HL-60/S4 treated with retinoic acid at 250 ng/mL for 4 days and 3 days (cell line): ENCODE measurements around the gene PLEKHH1.

Source experiments
- in situ Hi-C: fragments of 300-500 bp; cut with MboI; formaldehyde crosslinking; loops from 2 replicates; pipeline ENCODE4 v1.7.0; 2022; ENCODE audit warnings: low sequenced_read_pairs

Gene PLEKHH1

GRCh38 chr14:67562025-67562775 is 29.1 kb downstream of the PLEKHH1 start:
- in situ Hi-C loops = no loop called here

- in situ Hi-C loops = no loop called here
These were observed 29.7 kb downstream of the PLEKHH1 start for GRCh38 chr14:67562776-67563150.

DNA sequence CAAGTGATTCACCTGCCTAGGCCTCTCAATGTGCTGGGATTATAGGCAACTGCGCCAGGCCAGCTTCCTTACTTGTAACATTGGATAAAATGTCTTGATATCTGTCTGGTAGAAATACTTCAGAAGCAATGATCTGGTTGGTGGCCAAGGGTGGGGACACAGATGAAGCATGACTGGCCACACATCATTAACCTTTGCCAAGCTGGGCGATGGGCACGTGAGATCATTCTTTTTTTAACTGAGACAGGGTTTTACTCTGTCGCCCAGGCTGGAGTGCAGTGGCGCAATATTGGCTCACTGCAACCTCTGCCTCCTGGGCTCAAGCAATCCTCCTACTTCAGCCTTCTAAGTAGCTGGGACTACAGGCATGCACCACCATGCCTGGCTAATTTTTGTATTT is 31.1 kb downstream of the PLEKHH1 start:
- in situ Hi-C loops = no loop called here

GRCh38 chr14:67566908-67567307 is 33.8 kb downstream of the PLEKHH1 start:
- in situ Hi-C loops = no loop called here

GRCh38 chr14:67567654-67568053 is 34.6 kb downstream of the PLEKHH1 start:
- in situ Hi-C loops = no loop called here

DNA sequence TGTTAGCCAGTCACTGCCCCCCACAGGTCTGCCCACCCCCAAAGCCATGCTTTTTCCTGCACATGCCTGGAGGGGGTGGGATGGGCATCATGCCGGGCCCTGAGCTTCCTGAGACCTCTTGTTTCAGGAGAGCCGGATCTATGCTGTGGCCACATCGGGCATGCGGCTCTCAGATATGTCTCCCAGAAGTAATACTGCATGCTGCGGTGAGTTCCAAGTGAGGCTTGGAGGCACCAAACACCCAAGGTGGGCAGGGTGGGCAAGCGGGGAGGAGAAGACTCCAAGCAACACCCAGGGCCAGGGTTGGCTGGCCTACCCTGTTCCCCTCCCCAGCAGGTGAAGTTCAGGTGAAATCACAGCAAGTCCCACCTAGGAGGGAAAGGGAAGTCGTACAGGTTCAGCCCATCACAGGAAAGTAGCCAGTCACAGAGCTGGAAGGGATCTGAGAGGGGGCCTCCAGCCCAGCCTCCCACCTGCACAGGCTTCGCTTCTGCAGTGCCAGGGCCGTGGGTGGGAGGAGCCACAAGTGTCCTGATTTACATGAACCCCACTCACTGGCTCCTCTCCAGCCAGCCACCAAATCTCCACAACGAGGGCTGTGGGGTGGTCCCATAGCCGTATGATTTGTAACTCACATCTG is 36.0 kb downstream of the PLEKHH1 start:
- in situ Hi-C loops = no loop called here

- in situ Hi-C loops = no loop called here
These were observed 36.7 kb downstream of the PLEKHH1 start for GRCh38 chr14:67569651-67570290.

GRCh38 chr14:67570453-67570852 is 37.4 kb downstream of the PLEKHH1 start:
- in situ Hi-C loops = no loop called here

- in situ Hi-C loops = no loop called here
These were observed 38.3 kb downstream of the PLEKHH1 start for GRCh38 chr14:67571275-67571990.

DNA sequence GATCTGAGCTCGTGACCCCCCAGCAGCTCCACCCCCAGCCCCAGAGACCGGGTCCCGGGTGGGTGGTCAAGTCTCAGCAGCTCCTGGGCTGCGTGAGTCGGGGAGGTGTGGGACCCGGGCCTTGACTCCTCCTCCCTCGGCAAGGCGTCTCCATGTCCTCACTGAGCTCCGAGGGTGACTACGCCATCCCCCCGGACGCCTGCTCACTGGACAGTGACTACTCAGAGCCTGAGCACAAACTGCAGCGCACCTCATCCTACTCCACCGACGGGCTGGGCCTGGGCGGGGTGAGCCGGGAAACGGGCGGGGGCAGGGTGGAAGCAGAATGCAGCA is 38.9 kb downstream of the PLEKHH1 start:
- in situ Hi-C loops = no loop called here

- in situ Hi-C loops = no loop called here
These were observed 39.5 kb downstream of the PLEKHH1 start for GRCh38 chr14:67572608-67573007.

- in situ Hi-C loops = no loop called here
These were observed 40.3 kb downstream of the PLEKHH1 start for GRCh38 chr14:67573228-67574010.

DNA sequence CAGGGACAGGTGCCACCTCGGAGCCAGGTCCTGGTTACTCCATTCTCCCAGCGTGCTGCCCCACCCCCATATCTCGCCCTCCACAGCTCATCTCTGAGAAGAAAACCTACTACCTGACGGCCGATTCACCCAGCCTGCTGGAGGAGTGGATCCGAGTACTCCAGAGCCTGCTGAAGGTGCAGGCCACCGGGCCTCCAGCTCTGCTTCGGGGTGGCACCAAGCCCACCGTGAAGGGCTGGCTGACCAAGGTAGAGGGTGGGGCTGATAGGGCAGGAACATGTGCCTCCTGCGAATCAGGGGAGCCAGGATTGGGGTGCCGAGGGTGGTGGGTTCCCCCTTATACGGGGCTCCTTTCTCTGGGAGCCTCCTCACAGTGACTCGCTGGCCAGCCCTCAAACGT is 41.1 kb downstream of the PLEKHH1 start:
- in situ Hi-C loops = no loop called here

- in situ Hi-C loops = no loop called here
These were observed 41.7 kb downstream of the PLEKHH1 start for GRCh38 chr14:67574806-67575205.

- in situ Hi-C loops = no loop called here
These were observed 42.6 kb downstream of the PLEKHH1 start for GRCh38 chr14:67575684-67576083.

DNA sequence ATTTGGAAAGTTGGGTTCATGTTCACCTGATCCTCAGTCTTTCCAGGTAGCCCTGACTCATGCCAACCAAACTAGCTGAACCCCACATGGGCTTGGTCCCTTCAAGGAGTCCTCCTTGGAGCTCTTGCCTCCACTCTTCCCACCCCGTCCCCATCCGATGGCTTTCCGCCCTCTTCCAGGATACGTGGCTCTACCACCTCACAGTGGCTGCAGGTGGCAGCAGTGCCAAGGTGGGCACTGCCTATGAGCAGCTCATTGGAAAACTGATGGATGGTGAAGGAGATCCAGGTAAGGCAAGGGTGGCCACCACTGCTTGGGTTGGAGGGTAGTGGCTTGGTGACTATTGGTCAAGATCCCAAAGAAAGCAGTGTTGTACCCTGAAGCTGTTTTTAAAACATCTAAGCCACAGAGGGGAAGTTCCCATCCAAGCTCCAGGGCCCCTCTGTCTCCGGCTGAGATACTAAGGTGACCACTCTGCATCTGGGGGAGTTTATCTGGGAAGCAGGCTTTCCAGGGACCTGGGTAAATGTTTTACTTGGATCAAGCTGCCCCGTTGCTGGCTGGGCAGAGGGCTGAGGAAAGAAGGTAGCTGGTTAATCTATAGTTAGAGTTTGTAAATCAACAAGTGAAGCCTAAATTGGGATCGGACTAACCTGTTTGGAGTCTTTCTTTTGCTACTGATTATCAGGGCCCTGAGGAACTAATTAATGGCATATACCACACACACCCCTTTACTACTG is 43.3 kb downstream of the PLEKHH1 start:
- in situ Hi-C loops = no loop called here

GRCh38 chr14:67577181-67577808 is 44.2 kb downstream of the PLEKHH1 start:
- in situ Hi-C loops = no loop called here

DNA sequence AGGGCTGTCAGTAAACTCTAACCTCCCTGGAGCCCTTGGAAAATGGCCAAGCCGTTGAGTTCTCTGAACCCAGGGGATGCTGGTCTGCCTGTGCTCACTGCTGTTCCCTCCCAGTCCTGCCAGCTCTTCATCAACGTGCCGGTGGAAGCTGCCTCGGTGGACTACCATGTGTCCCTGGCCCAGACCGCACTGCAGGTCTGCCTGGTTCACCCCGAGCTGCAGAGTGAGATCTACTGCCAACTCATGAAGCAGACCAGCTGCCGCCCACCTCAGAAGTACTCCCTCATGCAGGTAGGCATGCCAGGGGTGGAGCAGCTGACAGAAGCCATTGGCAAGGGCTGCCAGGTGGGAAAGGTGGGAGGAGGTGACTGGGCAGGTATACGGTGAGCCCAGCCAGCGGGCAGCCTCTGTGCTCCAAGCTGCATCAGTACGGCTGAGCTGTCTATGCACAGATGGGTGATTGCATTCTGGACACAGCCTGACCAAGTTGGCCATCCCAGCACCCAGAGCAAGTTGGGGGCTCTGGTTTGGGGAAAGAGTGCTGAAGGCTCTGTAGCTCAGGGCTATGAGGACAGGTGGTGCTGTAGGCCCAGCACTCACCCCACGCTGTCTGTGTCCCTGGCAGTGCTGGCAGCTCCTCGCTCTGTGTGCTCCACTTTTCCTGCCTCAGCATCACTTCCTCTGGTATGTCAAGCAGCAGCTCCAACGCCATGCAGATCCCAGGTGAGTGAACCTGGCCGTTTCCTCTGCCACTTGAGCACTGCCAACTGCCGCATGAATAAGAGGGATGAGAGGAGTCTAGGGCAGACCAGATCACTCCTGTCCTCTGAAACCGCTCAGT is 45.0 kb downstream of the PLEKHH1 start:
- in situ Hi-C loops = no loop called here

- in situ Hi-C loops = no loop called here
These were observed 46.0 kb downstream of the PLEKHH1 start for GRCh38 chr14:67579040-67579439.
